ENCODE measurements around the gene PTHLH.

PTHLH gene

GRCh38 chr12:27975222-27976136 lies 2.9 kb upstream of the PTHLH start:
- Histone ChIP-seq H3K27ac (no peak overlapping the region), H3K27me3 (peaks cover 61% of the 10 kb centered on the region), H3K4me2 (no peak overlapping the region), H3K9me3 (peaks cover 30% of the 10 kb centered on the region), H3K9ac (no peak overlapping the region), H3K4me1 (no peaks in the 10 kb centered on the region), H4K20me1 (peaks cover 10% of the 10 kb centered on the region; the same call in 1 of the 2 replicates), H3K4me3 (no peak overlapping the region), H3K36me3 (no peaks in the 10 kb centered on the region)
- TF ChIP-seq Cebpa-rat (IDR thresholded peaks at IDR 0.05), result no peak

DNA sequence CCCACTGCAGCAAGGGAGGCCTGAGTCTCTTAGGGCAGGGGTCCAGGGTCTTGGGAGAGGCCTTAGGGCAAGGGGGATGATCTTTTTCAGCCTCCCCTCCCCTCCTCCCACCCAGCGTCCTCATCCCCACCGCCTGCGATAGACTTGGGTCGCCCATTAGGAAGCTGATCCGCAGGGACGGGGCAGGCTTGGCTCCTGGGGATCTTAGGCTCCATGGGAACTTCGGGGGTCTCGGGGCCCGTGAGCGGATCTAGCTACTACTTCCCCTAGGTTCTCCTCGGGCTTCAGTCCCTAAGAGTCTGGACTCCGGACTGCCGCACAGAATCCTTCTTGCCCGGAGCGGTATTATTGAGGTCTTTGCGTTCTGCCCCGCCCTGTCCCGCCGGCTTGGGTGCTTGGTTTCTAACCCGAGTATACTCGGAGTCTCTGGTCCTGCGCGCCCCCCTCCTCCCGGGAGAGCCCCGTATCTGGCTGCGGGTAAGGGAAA lies 2.2 kb upstream of the PTHLH start:
- H3K4me2 ChIP-seq, result no peak overlapping the region
- TF ChIP-seq Cebpa-rat (IDR thresholded peaks at IDR 0.05), result no peak
- no peak overlapping the region for H3K9ac ChIP-seq
- peaks cover 35% of the 10 kb centered on the region for H3K9me3 ChIP-seq
- H3K27ac ChIP-seq, result no peak overlapping the region
- H3K36me3 ChIP-seq, result no peaks in the 10 kb centered on the region
- peaks cover 68% of the 10 kb centered on the region for H3K27me3 ChIP-seq
- H3K4me1 ChIP-seq, result peaks cover 3% of the 10 kb centered on the region
- peaks cover 12% of the 10 kb centered on the region; the same call in 1 of the 2 replicates for H4K20me1 ChIP-seq
- no peak overlapping the region for H3K4me3 ChIP-seq

GRCh38 chr12:27973487-27973890 lies 956 bp upstream of the PTHLH start:
- TF ChIP-seq Cebpa-rat (IDR thresholded peaks at IDR 0.05), result no peak
- Histone ChIP-seq H3K36me3 (no peaks in the 10 kb centered on the region), H3K4me3 (no peak overlapping the region), H3K9me3 (peaks cover 35% of the 10 kb centered on the region), H3K27me3 (peaks cover 81% of the 10 kb centered on the region), H3K4me1 (peaks cover 12% of the 10 kb centered on the region), H3K27ac (no peak overlapping the region), H4K20me1 (peaks cover 23% of the 10 kb centered on the region; the same call in 1 of the 2 replicates), H3K9ac (no peak overlapping the region), H3K4me2 (no peak overlapping the region)

GRCh38 chr12:27971606-27972005 lies 927 bp downstream of the PTHLH start:
- no peak for TF ChIP-seq Cebpa-rat (IDR thresholded peaks at IDR 0.05)
- H3K4me2 ChIP-seq, result no peak overlapping the region
- no peaks in the 10 kb centered on the region for H3K36me3 ChIP-seq
- H3K27me3 ChIP-seq, result peaks cover 99% of the 10 kb centered on the region
- H3K4me3 ChIP-seq, result no peak overlapping the region
- H3K27ac ChIP-seq, result no peak overlapping the region
- H4K20me1 ChIP-seq, result peaks cover 23% of the 10 kb centered on the region; the same call in 1 of the 2 replicates
- no peak overlapping the region for H3K9ac ChIP-seq
- H3K9me3 ChIP-seq, result peaks cover 35% of the 10 kb centered on the region
- H3K4me1 ChIP-seq, result peaks cover 12% of the 10 kb centered on the region

- no peak for TF ChIP-seq Cebpa-rat (IDR thresholded peaks at IDR 0.05)
- H3K4me2 ChIP-seq, result no peak overlapping the region
- H3K4me3 ChIP-seq, result no peak overlapping the region
- H3K9me3 ChIP-seq, result peaks cover 34% of the 10 kb centered on the region
- H3K36me3 ChIP-seq, result no peaks in the 10 kb centered on the region
- peaks cover 23% of the 10 kb centered on the region; the same call in 1 of the 2 replicates for H4K20me1 ChIP-seq
- no peak overlapping the region for H3K9ac ChIP-seq
- peaks cover 12% of the 10 kb centered on the region for H3K4me1 ChIP-seq
- no peak overlapping the region for H3K27ac ChIP-seq
- peaks cover 96% of the 10 kb centered on the region for H3K27me3 ChIP-seq
Observed at GRCh38 chr12:27971121-27971489, 1.4 kb downstream of the PTHLH start.

GRCh38 chr12:27970401-27971120 lies 2.0 kb downstream of the PTHLH start:
- Histone ChIP-seq H3K27me3 (peaks cover 93% of the 10 kb centered on the region), H3K9ac (no peak overlapping the region), H3K36me3 (no peaks in the 10 kb centered on the region), H3K4me1 (peaks cover 12% of the 10 kb centered on the region), H4K20me1 (peaks cover 23% of the 10 kb centered on the region; the same call in 1 of the 2 replicates), H3K9me3 (peaks cover 29% of the 10 kb centered on the region), H3K27ac (no peak overlapping the region), H3K4me2 (peak overlapping the region; percentile 84), H3K4me3 (peak overlapping the region; percentile 60)
- no peak for TF ChIP-seq Cebpa-rat (IDR thresholded peaks at IDR 0.05)

DNA sequence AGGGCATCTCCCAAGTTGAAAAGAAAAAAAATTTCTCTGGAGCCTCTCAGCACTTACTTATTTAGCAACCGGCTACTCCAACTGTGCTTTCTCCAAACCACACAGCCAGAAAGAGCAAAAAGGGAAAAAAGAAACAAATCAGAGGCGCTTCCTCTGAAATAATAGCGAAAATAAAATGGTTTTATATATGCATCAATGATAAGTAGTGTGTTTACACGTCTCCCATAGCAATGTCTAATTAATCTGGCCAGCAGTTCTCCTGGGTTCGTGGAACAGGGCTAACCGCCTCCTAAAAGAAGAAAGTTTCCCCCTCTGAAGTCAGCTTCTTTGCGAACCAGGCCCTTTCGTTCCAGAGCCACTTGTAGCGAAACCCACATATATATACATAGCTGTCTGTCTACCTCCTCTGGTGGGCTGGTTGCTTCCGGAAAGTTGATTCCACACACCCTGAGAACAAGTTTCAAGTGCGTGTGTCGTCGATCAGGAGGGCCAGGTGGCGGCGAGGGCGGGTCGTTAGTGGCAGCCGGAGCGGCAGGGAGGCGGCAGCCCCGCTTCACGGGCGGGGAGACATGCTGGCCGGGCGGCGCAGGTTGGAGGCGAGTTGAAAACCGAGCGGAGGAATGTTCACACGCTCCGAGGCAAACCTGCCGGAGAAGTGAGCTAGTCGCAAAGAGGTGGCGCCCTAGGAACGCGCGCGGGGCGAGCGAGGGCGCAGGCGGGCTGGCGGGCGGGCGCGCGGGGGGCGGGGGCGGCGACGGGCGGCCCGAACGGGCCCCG lies 2.7 kb downstream of the PTHLH start:
- Histone ChIP-seq H3K4me3 (peak overlapping the region; percentile 60), H3K4me2 (peak overlapping the region; percentile 84), H3K27ac (no peak overlapping the region), H3K9me3 (peaks cover 21% of the 10 kb centered on the region), H4K20me1 (peaks cover 23% of the 10 kb centered on the region; the same call in 1 of the 2 replicates), H3K27me3 (peaks cover 86% of the 10 kb centered on the region), H3K36me3 (no peaks in the 10 kb centered on the region), H3K9ac (no peak overlapping the region), H3K4me1 (peaks cover 12% of the 10 kb centered on the region)
- no peak for TF ChIP-seq Cebpa-rat (IDR thresholded peaks at IDR 0.05)

- no peak overlapping the region for H3K9ac ChIP-seq
- peaks cover 79% of the 10 kb centered on the region for H3K27me3 ChIP-seq
- peaks cover 15% of the 10 kb centered on the region for H3K9me3 ChIP-seq
- no peaks in the 10 kb centered on the region for H3K36me3 ChIP-seq
- peaks cover 12% of the 10 kb centered on the region for H3K4me1 ChIP-seq
- no peak overlapping the region for H3K27ac ChIP-seq
- H3K4me3 ChIP-seq, result peak overlapping the region; percentile 60
- TF ChIP-seq Cebpa-rat (IDR thresholded peaks at IDR 0.05), result no peak
- peak overlapping the region; percentile 84 for H3K4me2 ChIP-seq
- peaks cover 23% of the 10 kb centered on the region; the same call in 1 of the 2 replicates for H4K20me1 ChIP-seq
Observed at GRCh38 chr12:27968972-27969623, 3.4 kb downstream of the PTHLH start.
